Dermis lymphatic vessel endothelial cell (primary cell): ENCODE data around the gene GGCX. TPM values are rescaled to one million over a fixed set of nuclear protein-coding genes. Genes with fewer than 3 reads are reported as not detected.

Experiments used
- total RNA-seq: library from RNA; depleted of rRNA; stranded (reverse); fragments of >200 nt; gene quantifications from 2 replicates; pipeline ENCODE4 v1.2.1, GENCODE V29; 2014

The GGCX gene
- total RNA-seq: 30.2 and 33.7 TPM in 2 replicates

GRCh38 chr2:85561280-85562212 is at the start of gene GGCX:
GGCX (minus strand) TSS chr2:85561493; CDS start chr2:85561428, 65 bp downstream.

GRCh38 chr2:85602476-85603234 is 41.4 kb upstream of the GGCX start, which contains the start of gene TMEM150A:
TMEM150A (minus strand) TSS chr2:85602698; CDS start chr2:85601948, 750 bp downstream.

GRCh38 chr2:85595301-85596025 is 34.2 kb upstream of the GGCX start, which contains the start of gene RNF181:
RNF181 (plus strand) TSS chr2:85595745; CDS start chr2:85595764, 19 bp downstream.

GRCh38 chr2:85584354-85584856 is 23.1 kb upstream of the GGCX start, which contains the start of gene VAMP5:
VAMP5 (plus strand) TSS chr2:85584431; CDS start chr2:85584491, 60 bp downstream.

GRCh38 chr2:85577386-85578242 is 16.3 kb upstream of the GGCX start, which contains the start of gene VAMP8:
VAMP8 (plus strand) TSS chr2:85577586; CDS start chr2:85577647, 61 bp downstream.

GRCh38 chr2:85538507-85539360 is 22.6 kb downstream of the GGCX start, which contains the start of gene MAT2A:
MAT2A (plus strand) TSS chr2:85539168; CDS start chr2:85539288, 120 bp downstream.

Other genes starting within 250 kb of the GGCX start
- gene TGOLN2, start 233.5 kb downstream of the GGCX start, total RNA-seq: 61.5 and 71.8 TPM in 2 replicates
- 59.1 and 68.5 TPM in 2 replicates for gene RETSAT, start 207.0 kb downstream of the GGCX start, total RNA-seq
- 8.1 and 8.2 TPM in 2 replicates for gene ELMOD3, start 206.7 kb downstream of the GGCX start, total RNA-seq
- gene CAPG, start 151.1 kb downstream of the GGCX start, total RNA-seq: 30.9 and 39.5 TPM in 2 replicates
- gene SH2D6, start 142.8 kb downstream of the GGCX start, total RNA-seq: 0.11 TPM in 1 of 2 replicates, not detected in the other
- gene MAT2A, start 22.3 kb downstream of the GGCX start, total RNA-seq: 75.9 and 119 TPM in 2 replicates
- 1.7 and 8.8 TPM in 2 replicates for gene VAMP8, start 16.1 kb upstream of the GGCX start, total RNA-seq
- gene VAMP5, start 22.9 kb upstream of the GGCX start, total RNA-seq: 89.0 and 119 TPM in 2 replicates
- 200 and 267 TPM in 2 replicates for gene RNF181, start 34.3 kb upstream of the GGCX start, total RNA-seq
- gene TMEM150A, start 41.2 kb upstream of the GGCX start, total RNA-seq: 10.1 and 10.8 TPM in 2 replicates
- 24.4 and 27.5 TPM in 2 replicates for gene C2orf68, start 50.6 kb upstream of the GGCX start, total RNA-seq
- 31.8 and 35.0 TPM in 2 replicates for gene USP39, start 54.7 kb upstream of the GGCX start, total RNA-seq
- not detected in 2 replicates for gene SFTPB, start 106.7 kb upstream of the GGCX start, total RNA-seq
- gene GNLY, start 132.9 kb upstream of the GGCX start, total RNA-seq: not detected in 2 replicates
- 16.5 and 36.4 TPM in 2 replicates for gene ATOH8, start 192.5 kb upstream of the GGCX start, total RNA-seq